Measurements from ENCODE around the gene RADIL.
"Not testable (repeated sequence)": the region's sequence is repeated elsewhere in the genome, so short reads cannot be mapped to it uniquely, and the experiment has no call there.

Gene RADIL

GRCh38 chr7:4808565-4808964 lies 75.0 kb downstream of the RADIL start:
- DNase-seq (ENCODE audit: low spot score) = no peak

- no peak for DNase-seq (ENCODE audit: low spot score)
Measured at GRCh38 chr7:4808026-4808425, 75.5 kb downstream of the RADIL start.

- no peak for DNase-seq (ENCODE audit: low spot score)
Measured at GRCh38 chr7:4807598-4808016, 75.9 kb downstream of the RADIL start.

GRCh38 chr7:4806983-4807597 lies 76.4 kb downstream of the RADIL start:
- DNase-seq (ENCODE audit: low spot score) = no peak

- no peak for DNase-seq (ENCODE audit: low spot score)
Measured at GRCh38 chr7:4805984-4806300, 77.6 kb downstream of the RADIL start.

GRCh38 chr7:4805110-4805983 lies 78.2 kb downstream of the RADIL start:
- DNase-seq (ENCODE audit: low spot score) = no peak

- DNase-seq (ENCODE audit: low spot score) = no peak
Measured at GRCh38 chr7:4803397-4804241, 79.9 kb downstream of the RADIL start.

- DNase-seq (ENCODE audit: low spot score) = not testable (repeated sequence)
Measured at GRCh38 chr7:4802577-4802976, 80.9 kb downstream of the RADIL start.

- DNase-seq (ENCODE audit: low spot score) = no peak
Measured at GRCh38 chr7:4801839-4802231, 81.7 kb downstream of the RADIL start.

GRCh38 chr7:4800926-4801838 lies 82.3 kb downstream of the RADIL start:
- DNase-seq (ENCODE audit: low spot score) = no peak

- no peak for DNase-seq (ENCODE audit: low spot score)
Measured at GRCh38 chr7:4800487-4800886, 83.0 kb downstream of the RADIL start.

- DNase-seq (ENCODE audit: low spot score) = no peak
Measured at GRCh38 chr7:4799508-4800268, 83.8 kb downstream of the RADIL start.

GRCh38 chr7:4798706-4799235 lies 84.7 kb downstream of the RADIL start:
- no peak for DNase-seq (ENCODE audit: low spot score)

- DNase-seq (ENCODE audit: low spot score) = peak; percentile 63
Measured at GRCh38 chr7:4797858-4798705, 85.4 kb downstream of the RADIL start.

GRCh38 chr7:4796453-4796852 lies 87.1 kb downstream of the RADIL start:
- DNase-seq (ENCODE audit: low spot score) = no peak

- no peak for DNase-seq (ENCODE audit: low spot score)
Measured at GRCh38 chr7:4794591-4795350, 88.7 kb downstream of the RADIL start.

GRCh38 chr7:4794171-4794570 lies 89.3 kb downstream of the RADIL start:
- DNase-seq (ENCODE audit: low spot score) = not testable (repeated sequence)

- DNase-seq (ENCODE audit: low spot score) = not testable (repeated sequence)
Measured at GRCh38 chr7:4793385-4793993, 90.0 kb downstream of the RADIL start.

Measured in CD4-positive, alpha-beta T cell treated with Interleukin-2 at 100 ng/mL for 4 hours (primary cell).